Vagina (tissue), 2 donors: ENCODE results near the gene APCDD1L.

Experiments used
- POLR2A ChIP-seq, 2 donors: fragments of 450-650 bp; IDR thresholded peaks; one replicate each; pipeline ENCODE4 v1.6.1; 2017; ENCODE audit warnings: antibody characterized with exemption in 2 of 2, mild to moderate bottlenecking in 2 of 2, moderate library complexity in 2 of 2
- TF ChIP-seq, protein P1 (sequence below), 3 experiments: fragments of 450-650 bp in 2 of 3; fragments of 200-600 bp in 1 of 3; sonication (generic) in 1 of 3; IDR thresholded peaks; one replicate each; pipeline ENCODE4 v1.5.1; 2017 to 2019; ENCODE audit warnings: antibody characterized with exemption in 3 of 3, mild to moderate bottlenecking in 2 of 3, moderate library complexity in 2 of 3

DNA sequence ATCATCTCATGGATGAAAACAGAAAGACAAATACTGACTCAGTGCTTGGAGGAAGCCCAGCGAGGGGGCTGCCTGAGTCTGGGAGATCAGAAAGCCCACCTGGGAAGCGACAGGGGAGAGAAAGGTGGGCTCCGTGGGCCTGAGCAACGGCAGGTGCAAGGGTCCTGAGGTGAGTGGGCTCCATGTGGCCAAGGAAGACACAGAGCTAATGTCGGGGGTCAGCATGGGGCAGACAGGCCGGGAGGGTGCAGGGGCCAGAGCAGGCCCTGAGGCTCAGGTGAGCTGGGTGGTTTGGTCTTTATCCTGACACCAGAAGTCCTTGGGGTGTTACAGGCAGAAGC is 18.8 kb downstream of the APCDD1L start:
- no peak for TF ChIP-seq POLR2A (IDR thresholded peaks at IDR 0.05)
- TF ChIP-seq, protein P1, sequence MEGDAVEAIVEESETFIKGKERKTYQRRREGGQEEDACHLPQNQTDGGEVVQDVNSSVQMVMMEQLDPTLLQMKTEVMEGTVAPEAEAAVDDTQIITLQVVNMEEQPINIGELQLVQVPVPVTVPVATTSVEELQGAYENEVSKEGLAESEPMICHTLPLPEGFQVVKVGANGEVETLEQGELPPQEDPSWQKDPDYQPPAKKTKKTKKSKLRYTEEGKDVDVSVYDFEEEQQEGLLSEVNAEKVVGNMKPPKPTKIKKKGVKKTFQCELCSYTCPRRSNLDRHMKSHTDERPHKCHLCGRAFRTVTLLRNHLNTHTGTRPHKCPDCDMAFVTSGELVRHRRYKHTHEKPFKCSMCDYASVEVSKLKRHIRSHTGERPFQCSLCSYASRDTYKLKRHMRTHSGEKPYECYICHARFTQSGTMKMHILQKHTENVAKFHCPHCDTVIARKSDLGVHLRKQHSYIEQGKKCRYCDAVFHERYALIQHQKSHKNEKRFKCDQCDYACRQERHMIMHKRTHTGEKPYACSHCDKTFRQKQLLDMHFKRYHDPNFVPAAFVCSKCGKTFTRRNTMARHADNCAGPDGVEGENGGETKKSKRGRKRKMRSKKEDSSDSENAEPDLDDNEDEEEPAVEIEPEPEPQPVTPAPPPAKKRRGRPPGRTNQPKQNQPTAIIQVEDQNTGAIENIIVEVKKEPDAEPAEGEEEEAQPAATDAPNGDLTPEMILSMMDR (IDR thresholded peaks at IDR 0.05): no peak
